ENCODE data around the gene UBE3C. TPM values are rescaled to one million over a fixed set of nuclear protein-coding genes. Genes with fewer than 3 reads are reported as not detected.
A peak's percentile ranks its signal among the peaks of the same experiment; 100 is the strongest.

UBE3C gene
- total and polyA plus RNA-seq, 4 donors, result 44.3 to 113 (median 50.6) TPM

DNA sequence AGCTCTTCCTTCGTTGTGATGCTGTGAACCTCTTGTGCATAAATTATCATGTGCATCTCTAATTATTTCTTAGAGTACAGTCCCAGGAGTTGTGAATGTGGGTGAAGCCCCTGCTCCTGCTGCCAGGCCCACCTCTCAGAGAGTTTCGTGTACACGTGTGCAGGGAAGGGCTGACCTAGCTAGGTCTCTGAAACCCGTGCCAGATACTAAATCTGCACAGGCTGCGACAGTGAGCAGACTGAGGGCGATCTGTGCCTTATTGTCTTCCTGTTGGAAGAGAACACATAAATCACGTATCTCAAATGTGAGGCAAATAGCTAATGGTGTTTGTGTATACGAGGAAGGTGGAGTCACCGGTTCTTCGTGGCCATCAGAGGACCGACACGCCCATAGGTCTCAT, 126.3 kb downstream of the UBE3C start:
- peaks cover 53% of the 10 kb centered on the region for H3K36me3 ChIP-seq (ENCODE audit: control insufficient read depth, insufficient read depth, low read length)
- no peaks in the 10 kb centered on the region for H3K4me1 ChIP-seq (ENCODE audit: control insufficient read depth, insufficient read depth, low read length)
- no peak for DNase-seq (ENCODE audit: low read depth in 4 of 6, low spot score in 6 of 6)
- H3K4me3 ChIP-seq (ENCODE audit: low read depth, low read length), result no peak overlapping the region
- H3K27ac ChIP-seq (ENCODE audit: low read depth, low read length), result no peak overlapping the region
- H3K27me3 ChIP-seq (ENCODE audit: control insufficient read depth, insufficient read depth, low read length), result no peaks in the 10 kb centered on the region
- no peaks in the 10 kb centered on the region for H3K9me3 ChIP-seq (ENCODE audit: control insufficient read depth, insufficient read depth, low read length)
- 79% methylated on average over 10 of the region's 12 CpGs for WGBS (ENCODE audit: insufficient coverage)

GRCh38 chr7:157266272-157266671, 127.5 kb downstream of the UBE3C start:
- peaks cover 54% of the 10 kb centered on the region for H3K36me3 ChIP-seq (ENCODE audit: control insufficient read depth, insufficient read depth, low read length)
- no peaks in the 10 kb centered on the region for H3K4me1 ChIP-seq (ENCODE audit: control insufficient read depth, insufficient read depth, low read length)
- WGBS (ENCODE audit: insufficient coverage), result 93% methylated on average over 3 of the region's 7 CpGs
- no peak overlapping the region for H3K27ac ChIP-seq (ENCODE audit: low read depth, low read length)
- H3K27me3 ChIP-seq (ENCODE audit: control insufficient read depth, insufficient read depth, low read length), result no peaks in the 10 kb centered on the region
- DNase-seq (ENCODE audit: low read depth in 4 of 6, low spot score in 6 of 6), result no peak
- no peak overlapping the region for H3K4me3 ChIP-seq (ENCODE audit: low read depth, low read length)
- no peaks in the 10 kb centered on the region for H3K9me3 ChIP-seq (ENCODE audit: control insufficient read depth, insufficient read depth, low read length)

GRCh38 chr7:157267516-157267915, 128.8 kb downstream of the UBE3C start:
- DNase-seq (ENCODE audit: low read depth in 4 of 6, low spot score in 6 of 6), result no peak
- no peaks in the 10 kb centered on the region for H3K9me3 ChIP-seq (ENCODE audit: control insufficient read depth, insufficient read depth, low read length)
- H3K36me3 ChIP-seq (ENCODE audit: control insufficient read depth, insufficient read depth, low read length), result peaks cover 57% of the 10 kb centered on the region
- peaks cover 3% of the 10 kb centered on the region for H3K4me1 ChIP-seq (ENCODE audit: control insufficient read depth, insufficient read depth, low read length)
- WGBS (ENCODE audit: insufficient coverage), result 96% methylated on average over 11 of the region's 13 CpGs
- no peak overlapping the region for H3K4me3 ChIP-seq (ENCODE audit: low read depth, low read length)
- H3K27ac ChIP-seq (ENCODE audit: low read depth, low read length), result no peak overlapping the region
- H3K27me3 ChIP-seq (ENCODE audit: control insufficient read depth, insufficient read depth, low read length), result no peaks in the 10 kb centered on the region

GRCh38 chr7:157267956-157268355, 129.2 kb downstream of the UBE3C start:
- peaks cover 57% of the 10 kb centered on the region for H3K36me3 ChIP-seq (ENCODE audit: control insufficient read depth, insufficient read depth, low read length)
- no peak overlapping the region for H3K27ac ChIP-seq (ENCODE audit: low read depth, low read length)
- H3K4me3 ChIP-seq (ENCODE audit: low read depth, low read length), result no peak overlapping the region
- H3K4me1 ChIP-seq (ENCODE audit: control insufficient read depth, insufficient read depth, low read length), result peaks cover 8% of the 10 kb centered on the region
- no peaks in the 10 kb centered on the region for H3K9me3 ChIP-seq (ENCODE audit: control insufficient read depth, insufficient read depth, low read length)
- 100% methylated on average over 3 of the region's 5 CpGs for WGBS (ENCODE audit: insufficient coverage)
- H3K27me3 ChIP-seq (ENCODE audit: control insufficient read depth, insufficient read depth, low read length), result no peaks in the 10 kb centered on the region
- DNase-seq (ENCODE audit: low read depth in 4 of 6, low spot score in 6 of 6), result no peak

- H3K27me3 ChIP-seq (ENCODE audit: control insufficient read depth, insufficient read depth, low read length), result no peaks in the 10 kb centered on the region
- 93% methylated on average over 11 of the region's 13 CpGs for WGBS (ENCODE audit: insufficient coverage)
- no peaks in the 10 kb centered on the region for H3K9me3 ChIP-seq (ENCODE audit: control insufficient read depth, insufficient read depth, low read length)
- peaks cover 13% of the 10 kb centered on the region for H3K4me1 ChIP-seq (ENCODE audit: control insufficient read depth, insufficient read depth, low read length)
- H3K27ac ChIP-seq (ENCODE audit: low read depth, low read length), result no peak overlapping the region
- no peak overlapping the region for H3K4me3 ChIP-seq (ENCODE audit: low read depth, low read length)
- DNase-seq (ENCODE audit: low read depth in 4 of 6, low spot score in 6 of 6), result no peak
- H3K36me3 ChIP-seq (ENCODE audit: control insufficient read depth, insufficient read depth, low read length), result peaks cover 54% of the 10 kb centered on the region
These were observed 129.8 kb downstream of the UBE3C start for GRCh38 chr7:157268540-157268939.

GRCh38 chr7:157269341-157270059, 130.8 kb downstream of the UBE3C start:
- H3K27ac ChIP-seq (ENCODE audit: low read depth, low read length), result no peak overlapping the region
- DNase-seq (ENCODE audit: low read depth in 4 of 6, low spot score in 6 of 6), result no peak
- H3K36me3 ChIP-seq (ENCODE audit: control insufficient read depth, insufficient read depth, low read length), result peaks cover 47% of the 10 kb centered on the region
- WGBS (ENCODE audit: insufficient coverage), result 100% methylated on average over 5 of the region's 16 CpGs
- no peaks in the 10 kb centered on the region for H3K9me3 ChIP-seq (ENCODE audit: control insufficient read depth, insufficient read depth, low read length)
- no peaks in the 10 kb centered on the region for H3K27me3 ChIP-seq (ENCODE audit: control insufficient read depth, insufficient read depth, low read length)
- peaks cover 14% of the 10 kb centered on the region for H3K4me1 ChIP-seq (ENCODE audit: control insufficient read depth, insufficient read depth, low read length)
- no peak overlapping the region for H3K4me3 ChIP-seq (ENCODE audit: low read depth, low read length)

GRCh38 chr7:157270060-157270444, 131.3 kb downstream of the UBE3C start:
- Histone ChIP-seq H3K4me1 (ENCODE audit: control insufficient read depth, insufficient read depth, low read length) (peaks cover 14% of the 10 kb centered on the region), H3K4me3 (ENCODE audit: low read depth, low read length) (no peak overlapping the region), H3K27me3 (ENCODE audit: control insufficient read depth, insufficient read depth, low read length) (no peaks in the 10 kb centered on the region), H3K9me3 (ENCODE audit: control insufficient read depth, insufficient read depth, low read length) (no peaks in the 10 kb centered on the region), H3K27ac (ENCODE audit: low read depth, low read length) (no peak overlapping the region), H3K36me3 (ENCODE audit: control insufficient read depth, insufficient read depth, low read length) (peaks cover 45% of the 10 kb centered on the region)
- 85% methylated on average over 3 of the region's 3 CpGs for WGBS (ENCODE audit: insufficient coverage)
- DNase-seq (ENCODE audit: low read depth in 4 of 6, low spot score in 6 of 6), result no peak

- H3K4me3 ChIP-seq (ENCODE audit: low read depth, low read length), result no peak overlapping the region
- peak overlapping the region; percentile 25 for H3K27ac ChIP-seq (ENCODE audit: low read depth, low read length)
- peaks cover 14% of the 10 kb centered on the region for H3K4me1 ChIP-seq (ENCODE audit: control insufficient read depth, insufficient read depth, low read length)
- H3K36me3 ChIP-seq (ENCODE audit: control insufficient read depth, insufficient read depth, low read length), result peaks cover 36% of the 10 kb centered on the region
- 91% methylated on average over 15 of the region's 15 CpGs for WGBS (ENCODE audit: insufficient coverage)
- no peaks in the 10 kb centered on the region for H3K9me3 ChIP-seq (ENCODE audit: control insufficient read depth, insufficient read depth, low read length)
- no peaks in the 10 kb centered on the region for H3K27me3 ChIP-seq (ENCODE audit: control insufficient read depth, insufficient read depth, low read length)
- DNase-seq (ENCODE audit: low read depth in 4 of 6, low spot score in 6 of 6), result no peak
These were observed 132.7 kb downstream of the UBE3C start for GRCh38 chr7:157271315-157271990.

- Histone ChIP-seq H3K27ac (ENCODE audit: low read depth, low read length) (peak overlapping the region; percentile 25), H3K4me1 (ENCODE audit: control insufficient read depth, insufficient read depth, low read length) (peaks cover 18% of the 10 kb centered on the region), H3K36me3 (ENCODE audit: control insufficient read depth, insufficient read depth, low read length) (peaks cover 33% of the 10 kb centered on the region), H3K9me3 (ENCODE audit: control insufficient read depth, insufficient read depth, low read length) (no peaks in the 10 kb centered on the region), H3K27me3 (ENCODE audit: control insufficient read depth, insufficient read depth, low read length) (no peaks in the 10 kb centered on the region), H3K4me3 (ENCODE audit: low read depth, low read length) (no peak overlapping the region)
- DNase-seq (ENCODE audit: low read depth in 4 of 6, low spot score in 6 of 6), result peak in 1 of 6 donors; percentile 44
- 84% methylated on average over 6 of the region's 9 CpGs for WGBS (ENCODE audit: insufficient coverage)
These were observed 133.2 kb downstream of the UBE3C start for GRCh38 chr7:157271991-157272324.

All from spinal cord (tissue), 10 donors.